GM19035 (cell line): ENCODE results near the gene RPS28.
"Not testable (repeated sequence)": the region's sequence is repeated elsewhere in the genome, so short reads cannot be mapped to it uniquely, and the experiment has no call there.

ENCODE experiments used
- ATAC-seq: cut with Tn5 transposase; IDR thresholded peaks from one replicate; pipeline ENCODE4 v1.9.1; 2021; ENCODE audit not compliant: unreplicated experiment

Gene RPS28

DNA sequence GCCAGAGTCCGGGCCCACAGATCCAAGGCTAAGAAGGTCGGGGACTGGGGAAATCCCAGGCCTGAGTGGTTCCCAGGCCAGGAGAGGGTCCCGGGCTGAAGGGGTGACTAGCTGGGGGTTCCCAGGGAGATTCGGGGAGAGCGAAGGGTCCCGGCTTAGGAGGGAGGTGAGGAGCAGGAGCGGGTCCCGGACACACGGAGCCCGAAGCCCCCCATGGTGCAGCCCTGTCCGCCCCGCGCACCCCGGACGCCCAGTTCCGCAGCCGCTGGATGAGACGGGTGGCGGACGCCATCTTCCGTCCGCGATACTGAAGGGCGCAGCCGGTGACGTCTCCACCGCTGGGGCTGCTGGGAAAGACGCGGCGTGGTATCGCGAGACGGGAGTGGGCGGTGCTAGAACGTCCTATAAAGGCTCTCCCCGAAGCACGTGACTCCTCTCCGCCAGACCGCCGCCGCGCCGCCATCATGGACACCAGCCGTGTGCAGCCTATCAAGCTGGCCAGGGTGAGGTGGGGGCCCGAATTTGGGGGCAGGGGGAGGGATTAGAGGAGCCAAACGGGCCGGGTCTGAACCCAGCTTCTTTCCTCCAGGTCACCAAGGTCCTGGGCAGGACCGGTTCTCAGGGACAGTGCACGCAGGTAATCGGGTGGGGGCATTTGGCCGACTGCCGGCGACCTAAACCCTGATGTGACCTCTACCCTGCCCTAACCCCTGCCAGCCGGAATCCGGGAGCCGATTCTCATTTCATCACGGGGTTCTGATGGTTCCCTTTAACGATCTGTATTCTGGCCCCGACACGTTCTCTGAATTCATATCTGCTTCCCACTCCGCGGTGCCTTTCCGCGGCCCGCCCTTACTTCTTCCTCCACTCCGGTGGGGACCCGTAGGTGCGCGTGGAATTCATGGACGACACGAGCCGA, at the start of gene RPS28, which contains the start of gene NDUFA7:
Gene RPS28 (plus strand): TSS at position 430 of the 919 bp plus-strand sequence. CDS start 35 bp downstream, at position 465.
Gene NDUFA7 (minus strand): TSS at position 309 of the 919 bp plus-strand sequence. CDS start 17 bp downstream, at position 292.
- ATAC-seq = peak; percentile 89

GRCh38 chr19:8276508-8276907, 44.8 kb upstream of the RPS28 start:
- ATAC-seq = not testable (repeated sequence)

DNA sequence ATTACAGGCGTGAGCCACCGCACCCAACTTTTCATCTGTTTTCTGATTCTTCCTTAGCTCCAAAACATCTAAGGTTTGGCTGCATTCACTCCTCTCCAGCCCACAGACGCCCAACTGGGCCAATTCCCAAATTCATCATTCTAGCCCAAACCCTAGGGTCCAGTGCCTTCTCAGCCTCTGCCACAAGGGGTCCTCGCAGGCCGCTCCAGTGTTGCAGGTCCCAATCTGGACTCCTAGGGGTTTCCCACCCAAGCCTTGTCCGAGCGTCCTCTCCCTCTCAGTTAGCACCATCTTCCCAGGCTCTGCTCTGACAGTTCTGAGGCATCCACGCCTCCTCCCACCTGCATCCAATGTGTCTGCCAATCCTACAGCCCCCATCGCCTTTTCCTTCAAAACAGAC, 30.0 kb upstream of the RPS28 start:
- not testable (repeated sequence) for ATAC-seq

DNA sequence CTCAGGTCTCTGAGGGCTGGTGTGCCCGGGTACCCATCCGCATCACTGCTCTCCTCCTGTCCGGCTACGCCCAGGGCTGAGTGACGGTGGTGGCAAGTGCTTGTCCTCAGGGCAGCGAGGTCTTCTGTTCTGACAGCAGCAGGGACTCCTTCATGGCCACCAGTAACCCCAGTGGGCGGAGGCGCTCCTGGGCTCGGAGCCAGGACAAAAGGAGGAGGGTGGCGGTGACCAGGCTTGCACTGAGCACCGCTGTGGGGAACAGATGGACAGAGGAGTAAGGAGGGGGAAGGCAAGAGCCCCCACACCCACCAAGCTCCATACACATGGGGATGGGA, 19.0 kb upstream of the RPS28 start:
- no peak for ATAC-seq

- ATAC-seq = no peak
Observed at GRCh38 chr19:8302734-8303133, 18.6 kb upstream of the RPS28 start.

- no peak for ATAC-seq
Observed at GRCh38 chr19:8304841-8305621, 16.3 kb upstream of the RPS28 start.

- no peak for ATAC-seq
Observed at GRCh38 chr19:8305798-8306197, 15.5 kb upstream of the RPS28 start.

DNA sequence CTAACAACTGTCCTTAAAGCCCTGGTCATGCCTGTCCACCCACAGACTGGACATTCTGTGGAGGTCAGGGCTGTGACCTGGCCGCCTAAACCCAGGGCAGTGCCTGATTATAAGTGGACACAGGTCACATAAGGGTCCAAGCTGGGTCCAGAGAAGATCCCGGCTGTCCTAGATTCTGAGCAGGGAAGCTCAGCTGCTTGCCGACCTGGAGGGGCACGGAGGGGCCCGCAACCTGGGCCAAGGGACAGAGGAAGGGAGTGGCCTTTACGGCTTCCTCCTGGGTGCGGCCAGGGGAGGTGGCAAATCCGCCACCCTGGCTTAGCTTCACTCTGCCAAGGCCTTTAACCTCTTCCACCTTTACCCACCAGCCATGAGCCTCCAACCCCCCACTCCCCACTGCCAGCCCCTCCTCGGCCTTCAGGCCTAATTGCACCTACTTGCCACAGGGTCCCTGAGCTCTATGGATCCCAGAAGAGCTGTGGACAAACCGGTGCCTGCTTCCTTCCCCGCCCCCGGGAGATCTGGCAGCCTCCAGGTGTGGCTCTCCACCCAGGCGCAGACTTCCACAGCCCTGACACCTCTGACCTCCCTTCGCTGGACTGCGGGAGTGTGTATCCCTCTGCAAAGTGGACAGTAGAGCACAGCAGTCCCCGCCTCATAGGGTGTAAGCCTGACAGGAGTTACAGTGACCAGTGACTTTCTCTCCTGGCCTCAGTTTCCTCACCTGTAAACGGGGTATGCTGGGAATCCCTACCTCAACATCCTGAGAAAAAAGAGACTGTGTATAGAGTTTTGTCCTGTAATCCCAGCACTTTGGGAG, 14.9 kb upstream of the RPS28 start:
- ATAC-seq = no peak

GRCh38 chr19:8307400-8307964, 13.8 kb upstream of the RPS28 start:
- ATAC-seq = no peak

DNA sequence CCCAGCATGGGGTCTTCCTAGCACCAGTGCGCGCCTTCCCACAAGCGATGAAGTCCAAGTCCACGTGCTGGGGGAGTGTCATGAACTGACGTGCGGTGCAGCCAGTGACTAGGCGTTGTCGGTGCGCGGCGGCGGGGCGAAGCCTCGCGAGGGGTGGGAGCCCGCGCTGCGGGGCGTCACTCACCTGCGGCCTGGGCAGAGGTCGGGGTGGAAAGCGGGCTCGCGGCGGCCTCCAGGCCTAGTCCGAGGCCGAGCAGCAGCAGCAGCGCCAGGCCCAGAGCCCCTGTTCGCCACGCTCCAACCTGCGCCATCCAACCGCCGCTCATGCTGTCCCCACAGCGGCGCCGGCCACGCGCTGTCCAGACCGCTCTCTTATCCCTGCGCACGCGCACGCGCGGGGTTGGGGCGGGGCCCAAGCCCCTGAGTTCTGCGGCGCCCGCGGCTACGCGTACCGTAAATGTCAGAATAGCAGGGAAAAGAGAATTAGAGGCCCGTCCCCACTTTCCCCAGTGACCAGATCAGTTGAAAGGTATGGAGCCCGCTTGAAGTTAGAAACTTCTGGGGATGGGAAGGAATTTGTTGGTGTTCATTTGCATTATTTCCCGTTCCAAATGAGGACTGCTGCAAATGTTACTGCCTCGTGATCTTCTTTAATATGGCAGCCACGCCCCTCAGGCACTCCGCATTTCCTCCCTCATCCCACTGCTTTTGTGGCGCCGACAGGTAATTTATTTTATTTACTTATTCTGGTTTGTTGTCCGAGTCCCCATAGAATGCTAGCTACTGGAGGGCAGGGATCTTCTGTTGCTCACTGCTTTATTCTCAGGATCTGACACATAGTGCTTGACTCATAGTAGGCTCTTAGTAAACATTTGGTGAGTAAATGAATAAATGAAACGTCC, 13.1 kb upstream of the RPS28 start, which contains the start of gene CD320:
Gene CD320 (minus strand): TSS at position 394 of the 902 bp plus-strand sequence. CDS start 68 bp downstream, at position 326.
- peak; percentile 82 for ATAC-seq

GRCh38 chr19:8308891-8309291, 12.4 kb upstream of the RPS28 start:
- ATAC-seq = no peak

DNA sequence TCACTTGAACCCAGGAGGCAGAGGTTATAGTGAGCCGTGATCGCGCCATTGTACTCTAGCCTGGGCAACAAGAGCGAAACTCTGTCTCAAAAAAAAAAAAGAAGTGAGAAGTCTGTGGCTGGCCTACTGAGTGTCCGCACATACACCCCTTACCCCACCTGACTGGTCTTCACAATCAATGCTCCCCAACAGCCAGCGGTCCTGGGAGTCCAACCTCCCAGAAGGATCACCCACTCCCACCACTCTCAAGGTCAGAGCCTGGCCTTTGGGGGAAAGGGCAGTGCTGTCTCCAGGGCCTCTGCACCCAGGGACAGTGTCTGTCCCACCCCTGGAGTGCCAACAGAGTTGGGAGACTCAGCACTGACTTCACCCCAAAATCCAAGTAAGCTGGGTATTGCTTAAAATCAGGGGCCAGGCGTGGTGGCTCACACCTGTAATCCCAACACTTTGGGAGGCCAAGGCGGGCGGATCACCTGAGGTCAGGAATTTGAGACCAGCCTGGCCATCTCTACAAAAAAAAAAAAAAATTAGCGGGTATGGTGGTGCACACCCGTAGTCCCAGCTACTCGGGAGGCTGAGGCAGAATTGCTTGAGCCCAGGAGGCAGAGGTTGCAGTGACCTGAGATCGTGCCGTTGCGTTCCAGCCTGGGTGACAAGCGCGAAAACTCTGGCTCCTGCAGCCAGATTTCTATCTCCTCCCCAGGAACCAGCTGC, 10.8 kb upstream of the RPS28 start:
- ATAC-seq = no peak

- ATAC-seq = no peak
Observed at GRCh38 chr19:8311461-8312260, 9.6 kb upstream of the RPS28 start.

GRCh38 chr19:8314981-8315640, 6.2 kb upstream of the RPS28 start:
- not testable (repeated sequence) for ATAC-seq

GRCh38 chr19:8316351-8317125, 4.8 kb upstream of the RPS28 start:
- no peak for ATAC-seq

GRCh38 chr19:8318835-8319234, 2.5 kb upstream of the RPS28 start:
- not testable (repeated sequence) for ATAC-seq
